T-cell (primary cell): ENCODE results near the gene FAM98C. TPM values are rescaled to one million over a fixed set of nuclear protein-coding genes. Genes with fewer than 3 reads are reported as not detected.
"Not testable (repeated sequence)": the region's sequence is repeated elsewhere in the genome, so short reads cannot be mapped to it uniquely, and the experiment has no call there.

Experiments used
- ATAC-seq, 4 experiments: fragments of 200-7000 bp in 3 of 4; fragments of 150-1000 bp in 1 of 4; cut with Tn5 transposase; replicated peaks in 1 of 4; 1 replicate in 3 of 4; 2 replicates in 1 of 4; pipeline ENCODE4 v1.10.0; 2021; ENCODE audit warnings: moderate library complexity in 3 of 4, mild to moderate bottlenecking in 2 of 4, moderate number of reproducible peaks in 1 of 4
- CTCF ChIA-PET, 2 donors: fragments of 300-600 bp; sonication (Branson Sonifier 250); formaldehyde crosslinking; loops; one replicate each; lab custom pipeline; 2022; ENCODE audit warnings: antibody characterized with exemption in 2 of 2; lab: Charles Lee
- POLR2A ChIA-PET, 2 donors: fragments of 300-600 bp; sonication (Branson Sonifier 250); formaldehyde crosslinking; loops; one replicate each; lab custom pipeline; 2022; ENCODE audit warnings: antibody characterized with exemption in 2 of 2; lab: Charles Lee
- DNase-seq, 35 experiments: peaks; one replicate each; pipeline versions ENCODE4 v3.0.0 to v3.0.0-alpha.2; 2013 to 2023
- H3K27ac ChIP-seq: one replicate; pipeline ENCODE4 v1.5.1; 2013; ENCODE audit warnings: low read length
- H3K27me3 ChIP-seq, 2 experiments: replicated peaks in 1 of 2; 1 replicate in 1 of 2; 2 replicates in 1 of 2; pipeline versions ENCODE4 v1.6.1 to v1.7.0; 2013; ENCODE audit warnings: low read length in 1 of 2, mixed read lengths in 1 of 2; ENCODE audit not compliant: control insufficient read depth in 2 of 2, insufficient read depth in 2 of 2; ENCODE audit errors: extremely low read depth in 1 of 2
- H3K36me3 ChIP-seq, 2 donors: 1 replicate in 1 of 2; 2 replicates in 1 of 2; pipeline versions ENCODE4 v1.6.1 to v1.7.0; 2013; ENCODE audit warnings: low read length in 1 of 2; ENCODE audit not compliant: control insufficient read depth in 2 of 2, insufficient read depth in 1 of 2; ENCODE audit errors: extremely low read depth in 1 of 2
- H3K4me1 ChIP-seq, 2 experiments: 1 replicate in 1 of 2; 2 replicates in 1 of 2; pipeline versions ENCODE4 v1.6.1 to v1.7.0; 2013; ENCODE audit warnings: low read length in 2 of 2, mixed read lengths in 1 of 2; ENCODE audit not compliant: insufficient read depth in 2 of 2, control insufficient read depth in 1 of 2; ENCODE audit errors: extremely low read depth in 1 of 2
- H3K4me3 ChIP-seq, 2 donors: 1 replicate in 1 of 2; 2 replicates in 1 of 2; pipeline versions ENCODE4 v1.5.1 to v1.7.0; 2013; ENCODE audit warnings: mild to moderate bottlenecking in 2 of 2, low read length in 1 of 2, moderate library complexity in 1 of 2; ENCODE audit not compliant: control insufficient read depth in 1 of 2; ENCODE audit errors: extremely low read depth in 1 of 2
- H3K9me3 ChIP-seq: 2 replicates; pipeline ENCODE4 v1.7.0; 2013
- H3K27ac Mint-ChIP-seq, 2 donors: one replicate each; pipeline ENCODE4 v1.8.0; 2020 to 2021; ENCODE audit warnings: mild to moderate bottlenecking in 2 of 2, mixed read lengths in 2 of 2
- H3K27me3 Mint-ChIP-seq, 2 donors: one replicate each; pipeline ENCODE4 v1.8.0; 2021 to 2022; ENCODE audit warnings: mixed read lengths in 2 of 2
- H3K36me3 Mint-ChIP-seq: one replicate; pipeline ENCODE4 v1.8.0; 2021; ENCODE audit warnings: mixed read lengths
- H3K4me1 Mint-ChIP-seq, 3 donors: one replicate each; pipeline ENCODE4 v1.8.0; 2020 to 2022; ENCODE audit warnings: mixed read lengths in 3 of 3, mild to moderate bottlenecking in 1 of 3
- H3K4me3 Mint-ChIP-seq, 3 donors: one replicate each; pipeline ENCODE4 v1.8.0; 2020 to 2022; ENCODE audit warnings: mild to moderate bottlenecking in 3 of 3, mixed read lengths in 3 of 3, moderate library complexity in 3 of 3
- H3K9me3 Mint-ChIP-seq, 3 donors: one replicate each; pipeline ENCODE4 v1.8.0; 2020 to 2022; ENCODE audit warnings: mixed read lengths in 3 of 3
- WGBS: methylation state at CpG from one replicate; pipeline ENCODE4 v1.1.5; 2013; ENCODE audit warnings: missing lambda C conversion rate; ENCODE audit not compliant: insufficient coverage; 5-methylcytosine and 5-hydroxymethylcytosine counted together
- total RNA-seq, 35 experiments: library from RNA in 6 of 35; stranded (reverse) in 6 of 35; fragments of 120-200 nt in 1 of 35; gene quantifications; one replicate each; pipeline versions ENCODE4 v1.2.1 to v1.2.4 and lab custom pipeline; 2013 to 2026

Gene FAM98C
- total RNA-seq, 5 donors from 2014 or later (not counting 1 experiment from before 2014, with no cell fraction given) = 31.9 to 62.1 (median 57.4) TPM

GRCh38 chr19:38360839-38361631 is 41.9 kb upstream of the FAM98C start:
- peak overlapping the region; percentile 80 to 82 (median 81) for H3K4me3 Mint-ChIP-seq
- no peak overlapping the region for H3K27ac Mint-ChIP-seq
- DNase-seq (no peak), ATAC-seq (no peak)
- Histone ChIP-seq H3K27me3 (peaks cover 0 to 58% of the 10 kb centered on the region in 2 experiments), H3K27ac (no peak overlapping the region), H3K4me3 (peak overlapping the region; percentile 52 to 63), H3K9me3 (no peaks in the 10 kb centered on the region), H3K4me1 (peaks cover 6 to 23% of the 10 kb centered on the region in 2 experiments), H3K36me3 (no peaks in the 10 kb centered on the region)
- no peaks in the 10 kb centered on the region for H3K9me3 Mint-ChIP-seq
- peaks cover 7 to 17% (median 14%) of the 10 kb centered on the region in 3 donors for H3K4me1 Mint-ChIP-seq
- ChIA-PET POLR2A (no interaction called here), CTCF (interaction anchor here (0.6 kb wide), 2 partner anchors 438 to 747 kb away, joined by 3 read pairs; no protein-coding TSS in a partner anchor)
- WGBS = 24% methylated on average over 23 of the region's 23 CpGs
- H3K36me3 Mint-ChIP-seq = no peaks in the 10 kb centered on the region
- peaks cover 9 to 14% of the 10 kb centered on the region in 2 donors for H3K27me3 Mint-ChIP-seq

- POLR2A ChIA-PET = no interaction called here
- Mint-ChIP-seq H3K9me3 (no peaks in the 10 kb centered on the region), H3K27me3 (peaks cover 12 to 19% of the 10 kb centered on the region in 2 donors), H3K4me3 (peak overlapping the region; percentile 80 to 82 (median 81)), H3K27ac (no peak overlapping the region), H3K36me3 (no peaks in the 10 kb centered on the region), H3K4me1 (peaks cover 7 to 17% (median 14%) of the 10 kb centered on the region in 3 donors)
- peak overlapping the region; percentile 52 to 63 for H3K4me3 ChIP-seq
- ATAC-seq (peak; percentile 64 to 81 (median 74)), DNase-seq (peak in 28 of 35 experiments; percentile 8 to 66 (median 32))
- WGBS = under 1% methylated on average over 34 of the region's 37 CpGs
- peaks cover 6 to 23% of the 10 kb centered on the region in 2 experiments for H3K4me1 ChIP-seq
- no peak overlapping the region for H3K27ac ChIP-seq
- CTCF ChIA-PET = interaction anchor here (0.6 kb wide), 2 partner anchors 438 to 920 kb away, joined by 3 read pairs; no protein-coding TSS in a partner anchor
- no peaks in the 10 kb centered on the region for H3K9me3 ChIP-seq
- no peaks in the 10 kb centered on the region for H3K36me3 ChIP-seq
- peaks cover 0 to 60% of the 10 kb centered on the region in 2 experiments for H3K27me3 ChIP-seq
Measured at GRCh38 chr19:38361633-38362075, 41.2 kb upstream of the FAM98C start.

GRCh38 chr19:38362076-38362945 is 40.6 kb upstream of the FAM98C start:
- Histone ChIP-seq H3K4me3 (peak overlapping the region; percentile 63 to 80), H3K27me3 (peaks cover 0 to 63% of the 10 kb centered on the region in 2 experiments), H3K27ac (no peak overlapping the region), H3K36me3 (no peaks in the 10 kb centered on the region), H3K4me1 (peaks cover 6 to 23% of the 10 kb centered on the region in 2 experiments), H3K9me3 (no peaks in the 10 kb centered on the region)
- Mint-ChIP-seq H3K9me3 (no peaks in the 10 kb centered on the region), H3K27me3 (peaks cover 12 to 19% of the 10 kb centered on the region in 2 donors), H3K36me3 (no peaks in the 10 kb centered on the region), H3K27ac (no peak overlapping the region), H3K4me1 (peaks cover 7 to 17% (median 14%) of the 10 kb centered on the region in 3 donors), H3K4me3 (peak overlapping the region; percentile 80 to 82 (median 81))
- ATAC-seq (peak; percentile 64 to 67 (median 65)), DNase-seq (peak in 29 of 35 experiments; percentile 15 to 63 (median 38))
- ChIA-PET CTCF (interaction anchor here (0.6 kb wide), 2 partner anchors 437 to 921 kb away, joined by 3 read pairs; no protein-coding TSS in a partner anchor), POLR2A (no interaction called here)
- WGBS = 3% methylated on average over 60 of the region's 68 CpGs

- H3K9me3 ChIP-seq, H3K9me3 Mint-ChIP-seq, ATAC-seq, DNase-seq, CTCF ChIA-PET, H3K27ac Mint-ChIP-seq, H3K36me3 Mint-ChIP-seq, H3K27ac ChIP-seq, H3K36me3 ChIP-seq, POLR2A ChIA-PET: not testable (repeated sequence)
- H3K4me1 Mint-ChIP-seq = peaks cover 7 to 17% (median 14%) of the 10 kb centered on the region in 3 donors
- WGBS = 70% methylated on average over 2 of the region's 16 CpGs
- H3K27me3 Mint-ChIP-seq = peaks cover 12 to 25% of the 10 kb centered on the region in 2 donors
- Histone ChIP-seq H3K4me1 (peaks cover 6 to 23% of the 10 kb centered on the region in 2 experiments), H3K27me3 (peaks cover 0 to 71% of the 10 kb centered on the region in 2 experiments), H3K4me3 (peak overlapping the region; percentile 63 to 80)
- H3K4me3 Mint-ChIP-seq = peak overlapping the region; percentile 39 to 80 (median 57)
Measured at GRCh38 chr19:38362946-38363688, 39.8 kb upstream of the FAM98C start.

GRCh38 chr19:38367041-38367440 is 35.9 kb upstream of the FAM98C start:
- H3K4me1 ChIP-seq = peaks cover 4 to 13% of the 10 kb centered on the region in 2 experiments
- Mint-ChIP-seq H3K27me3 (peaks cover 14 to 19% of the 10 kb centered on the region in 2 donors), H3K4me3 (no peak overlapping the region), H3K36me3 (no peaks in the 10 kb centered on the region), H3K9me3 (no peaks in the 10 kb centered on the region), H3K4me1 (peaks cover 0 to 6% (median 0%) of the 10 kb centered on the region in 3 donors), H3K27ac (no peak overlapping the region)
- H3K4me3 ChIP-seq = no peak overlapping the region
- ATAC-seq (no peak), DNase-seq (no peak)
- H3K27me3 ChIP-seq = peaks cover 0 to 54% of the 10 kb centered on the region in 2 experiments
- 89% methylated on average over 12 of the region's 12 CpGs for WGBS
- H3K36me3 ChIP-seq = no peaks in the 10 kb centered on the region
- H3K9me3 ChIP-seq = no peaks in the 10 kb centered on the region
- CTCF ChIA-PET = no interaction called here
- POLR2A ChIA-PET = interaction anchor here in 1 of 2 donors (0.5 kb wide), 1 partner anchor 1403 kb away, joined by 3 read pairs; no protein-coding TSS in a partner anchor
- H3K27ac ChIP-seq = no peak overlapping the region
